IPS-15b (cell line): ENCODE measurements around the gene GNAQ.

ENCODE experiments used
- H3K27me3 ChIP-seq: one replicate; pipeline ENCODE4 v1.6.1; 2013; ENCODE audit warnings: low read length; ENCODE audit not compliant: control insufficient read depth, insufficient read depth
- H3K36me3 ChIP-seq: one replicate; pipeline ENCODE4 v1.6.1; 2013; ENCODE audit warnings: low read length; ENCODE audit not compliant: control insufficient read depth, insufficient read depth
- H3K4me1 ChIP-seq: one replicate; pipeline ENCODE4 v1.6.1; 2013; ENCODE audit warnings: mild to moderate bottlenecking, low read length; ENCODE audit not compliant: control insufficient read depth, insufficient read depth
- H3K4me3 ChIP-seq: one replicate; pipeline ENCODE4 v1.5.1; 2013; ENCODE audit warnings: low read depth, low read length
- H3K9ac ChIP-seq: one replicate; pipeline ENCODE4 v1.6.1; 2013; ENCODE audit warnings: low read depth, mild to moderate bottlenecking, low read length
- H3K9me3 ChIP-seq: one replicate; pipeline ENCODE4 v1.6.1; 2013; ENCODE audit warnings: mild to moderate bottlenecking, low read length; ENCODE audit not compliant: control insufficient read depth, insufficient read depth

GNAQ gene

DNA sequence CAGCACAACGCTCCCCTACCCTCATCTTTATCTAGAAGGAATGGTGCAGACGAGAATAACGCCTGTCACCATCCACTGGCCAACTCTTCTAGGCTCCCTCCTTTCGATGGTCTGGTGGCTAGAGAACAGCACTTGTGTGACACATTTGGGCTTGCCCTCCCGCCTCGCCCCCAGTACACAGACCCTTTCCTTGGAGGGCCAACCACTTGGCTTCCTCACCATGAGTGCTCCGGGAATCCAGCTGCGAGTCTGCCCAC, 1.4 kb downstream of the GNAQ start:
- Histone ChIP-seq H3K9me3 (no peaks in the 10 kb centered on the region), H3K4me3 (peak overlapping the region; percentile 89), H3K9ac (peak overlapping the region; percentile 26), H3K4me1 (peaks cover 16% of the 10 kb centered on the region), H3K27me3 (no peaks in the 10 kb centered on the region), H3K36me3 (no peaks in the 10 kb centered on the region)

DNA sequence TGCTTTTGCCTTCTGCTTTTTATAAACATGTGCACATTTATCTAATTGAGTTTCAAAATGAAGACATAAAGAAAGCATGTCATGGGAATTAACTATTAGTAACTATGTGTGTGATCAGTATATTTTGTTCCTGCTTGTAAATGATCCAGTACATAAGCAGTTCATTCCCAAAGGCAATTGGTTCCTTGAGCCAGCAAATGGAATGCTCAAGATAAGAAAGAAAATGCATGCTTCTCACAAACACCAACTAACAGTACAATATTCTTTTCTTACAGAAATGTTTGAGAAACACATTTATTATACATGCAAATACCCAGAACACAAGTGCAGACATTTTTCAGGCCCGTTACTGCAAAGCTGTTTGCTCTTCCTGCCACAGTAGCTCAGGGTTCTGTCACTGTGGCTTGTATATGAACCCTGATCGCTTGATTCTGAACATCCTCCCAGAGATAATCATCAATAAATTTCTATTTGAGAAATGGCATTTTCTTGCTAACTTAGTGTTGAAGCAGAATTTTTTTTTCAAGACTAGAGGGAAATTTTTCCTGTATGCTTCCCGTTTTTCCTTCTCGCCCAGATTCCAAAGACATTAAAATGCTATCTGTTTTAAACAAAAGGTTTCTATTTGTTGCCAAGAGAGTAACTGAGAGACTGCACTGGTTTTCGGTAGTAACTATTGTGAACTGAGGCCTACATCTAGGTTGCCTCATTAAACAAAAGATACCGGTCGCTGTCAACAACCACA, 1.9 kb downstream of the GNAQ start:
- Histone ChIP-seq H3K4me3 (peak overlapping the region; percentile 89), H3K4me1 (peaks cover 21% of the 10 kb centered on the region), H3K36me3 (no peaks in the 10 kb centered on the region), H3K9me3 (no peaks in the 10 kb centered on the region), H3K27me3 (no peaks in the 10 kb centered on the region), H3K9ac (peak overlapping the region; percentile 26)

DNA sequence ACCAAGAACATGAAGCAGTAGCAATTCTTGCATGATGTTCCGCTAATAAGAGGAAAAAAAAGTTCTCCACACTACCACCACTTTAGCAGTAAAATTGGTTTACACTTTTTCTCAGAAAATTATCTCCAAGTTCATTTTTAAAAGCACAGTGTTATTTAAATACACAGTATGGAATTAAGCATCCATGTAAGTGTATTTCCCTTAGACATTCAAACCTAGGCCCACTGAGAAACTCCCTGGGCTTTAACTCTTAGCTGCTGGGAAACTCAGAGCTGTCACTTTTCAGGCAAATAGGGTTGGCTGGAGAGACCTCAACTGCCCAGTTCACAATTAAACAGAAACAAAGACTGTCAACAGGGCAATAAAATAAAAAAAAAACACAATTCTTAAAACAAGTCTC, 2.7 kb downstream of the GNAQ start:
- no peaks in the 10 kb centered on the region for H3K27me3 ChIP-seq
- no peaks in the 10 kb centered on the region for H3K36me3 ChIP-seq
- no peaks in the 10 kb centered on the region for H3K9me3 ChIP-seq
- peak overlapping the region; percentile 89 for H3K4me3 ChIP-seq
- no peak overlapping the region for H3K9ac ChIP-seq
- H3K4me1 ChIP-seq = peaks cover 24% of the 10 kb centered on the region

DNA sequence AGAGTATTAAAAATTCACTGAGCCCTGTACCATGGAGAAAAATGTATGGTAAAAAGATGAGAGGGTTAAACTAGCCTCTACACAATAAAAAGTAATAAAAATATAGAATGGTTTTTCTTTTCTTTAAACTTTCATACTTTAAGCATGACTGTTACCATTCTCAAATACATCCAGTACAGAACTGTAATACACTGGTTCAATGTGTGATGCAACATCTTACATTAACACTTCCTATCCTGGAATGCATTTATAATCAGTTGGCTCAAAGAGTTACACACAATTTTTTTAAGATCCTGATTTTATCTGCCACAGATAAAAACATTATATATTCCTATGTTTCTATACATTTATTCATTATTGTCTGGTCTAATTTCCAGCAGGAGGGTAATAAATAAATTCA, 4.7 kb downstream of the GNAQ start:
- Histone ChIP-seq H3K9me3 (no peaks in the 10 kb centered on the region), H3K36me3 (no peaks in the 10 kb centered on the region), H3K27me3 (no peaks in the 10 kb centered on the region), H3K4me3 (no peak overlapping the region), H3K4me1 (peaks cover 33% of the 10 kb centered on the region), H3K9ac (no peak overlapping the region)

DNA sequence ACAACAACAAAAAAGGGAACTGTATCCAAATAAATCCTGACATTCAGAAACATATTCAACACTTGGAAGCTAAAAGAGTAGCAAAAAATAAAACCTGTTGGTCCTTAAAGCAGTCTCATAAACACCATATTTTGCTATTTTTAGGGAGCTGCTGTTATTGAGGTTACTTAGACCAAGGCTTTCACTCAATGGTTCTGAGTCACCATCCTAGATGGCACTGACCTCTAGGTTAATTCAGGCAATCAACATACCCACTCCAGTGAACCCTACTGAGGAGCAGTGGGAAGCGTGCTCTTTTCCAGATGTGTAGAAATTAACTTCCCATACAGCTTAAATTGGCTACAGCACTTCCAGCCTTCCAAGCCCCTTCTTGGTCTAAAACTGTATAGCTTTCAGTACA, 5.2 kb downstream of the GNAQ start:
- H3K36me3 ChIP-seq = no peaks in the 10 kb centered on the region
- H3K4me3 ChIP-seq = no peak overlapping the region
- no peaks in the 10 kb centered on the region for H3K9me3 ChIP-seq
- H3K9ac ChIP-seq = no peak overlapping the region
- H3K27me3 ChIP-seq = no peaks in the 10 kb centered on the region
- peaks cover 38% of the 10 kb centered on the region for H3K4me1 ChIP-seq

DNA sequence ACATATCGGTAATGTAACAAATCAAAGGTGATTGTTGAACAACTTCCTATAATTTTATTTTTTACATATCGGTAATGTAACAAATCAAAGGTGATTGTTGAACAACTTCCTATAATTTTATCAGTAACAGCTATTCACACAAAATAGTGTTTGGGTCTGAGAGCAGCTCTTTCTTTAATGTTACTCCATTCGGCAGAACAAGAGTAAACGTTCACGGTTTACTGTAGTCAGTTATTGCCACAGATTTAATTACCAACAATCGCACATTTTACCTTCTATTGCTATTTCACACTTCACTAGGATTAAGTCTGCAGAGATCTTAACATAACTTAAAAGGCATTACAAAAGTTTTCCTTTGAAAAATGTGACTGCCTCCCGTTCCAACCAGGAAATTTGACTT, 6.4 kb downstream of the GNAQ start:
- Histone ChIP-seq H3K4me1 (peaks cover 43% of the 10 kb centered on the region), H3K27me3 (no peaks in the 10 kb centered on the region), H3K9ac (no peak overlapping the region), H3K9me3 (no peaks in the 10 kb centered on the region), H3K36me3 (no peaks in the 10 kb centered on the region), H3K4me3 (no peak overlapping the region)

DNA sequence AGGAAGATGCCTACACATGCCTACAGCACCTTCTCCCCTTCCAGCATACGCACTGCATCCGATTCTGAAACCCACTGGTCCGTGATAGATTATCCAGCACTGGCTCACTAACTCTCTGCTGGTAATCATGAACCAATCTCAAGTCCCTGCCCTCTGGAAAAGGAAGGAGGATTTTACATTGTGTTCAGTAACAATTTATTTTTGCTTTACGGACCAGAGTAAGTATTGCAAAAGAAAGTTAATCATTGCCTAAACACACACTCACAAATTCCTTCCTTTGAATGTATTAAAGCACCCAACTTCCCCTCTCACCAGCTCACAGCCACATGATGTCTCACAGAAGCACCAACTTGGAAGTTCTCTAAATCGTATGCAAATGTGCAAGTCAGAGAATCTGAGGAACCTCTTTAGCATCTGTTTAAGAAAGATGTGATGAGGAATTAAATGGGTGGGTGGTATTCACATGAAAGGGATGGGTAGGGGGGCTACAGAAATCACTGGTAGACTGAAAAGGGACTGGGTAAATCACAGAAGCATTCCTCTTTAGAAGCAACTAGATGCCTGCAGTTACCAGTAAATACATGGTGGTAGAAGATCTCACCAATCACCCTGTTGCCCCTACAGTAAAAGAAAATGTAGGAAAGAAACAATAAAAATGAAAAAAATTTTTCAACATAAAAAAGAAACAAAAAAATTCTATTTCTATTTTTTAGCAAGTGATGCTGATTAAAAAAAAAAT, 8.4 kb downstream of the GNAQ start:
- Histone ChIP-seq H3K36me3 (no peaks in the 10 kb centered on the region), H3K4me3 (no peak overlapping the region), H3K27me3 (no peaks in the 10 kb centered on the region), H3K9ac (no peak overlapping the region), H3K9me3 (no peaks in the 10 kb centered on the region), H3K4me1 (peaks cover 36% of the 10 kb centered on the region)

DNA sequence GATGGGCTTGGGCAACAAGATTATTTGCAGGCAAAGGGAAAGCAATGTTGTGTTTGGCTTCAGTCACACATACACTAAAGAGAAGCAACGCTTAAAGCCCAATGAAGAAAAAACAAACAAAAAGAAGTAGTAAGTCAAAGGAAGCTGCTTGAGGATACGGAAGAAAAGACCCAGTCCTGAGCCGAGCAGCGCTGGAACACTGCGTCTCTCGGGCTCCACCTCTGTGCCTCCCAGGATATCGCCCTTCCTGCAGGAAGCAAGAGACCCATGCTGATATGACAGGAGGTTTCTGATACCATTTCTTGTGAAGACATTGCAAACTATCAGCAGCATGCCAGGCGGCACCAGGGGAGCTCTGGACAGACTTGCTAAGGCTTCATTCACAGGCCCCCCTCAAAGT, 9.9 kb downstream of the GNAQ start:
- H3K9me3 ChIP-seq = no peaks in the 10 kb centered on the region
- H3K4me3 ChIP-seq = no peak overlapping the region
- no peak overlapping the region for H3K9ac ChIP-seq
- H3K4me1 ChIP-seq = peaks cover 36% of the 10 kb centered on the region
- no peaks in the 10 kb centered on the region for H3K27me3 ChIP-seq
- H3K36me3 ChIP-seq = no peaks in the 10 kb centered on the region

DNA sequence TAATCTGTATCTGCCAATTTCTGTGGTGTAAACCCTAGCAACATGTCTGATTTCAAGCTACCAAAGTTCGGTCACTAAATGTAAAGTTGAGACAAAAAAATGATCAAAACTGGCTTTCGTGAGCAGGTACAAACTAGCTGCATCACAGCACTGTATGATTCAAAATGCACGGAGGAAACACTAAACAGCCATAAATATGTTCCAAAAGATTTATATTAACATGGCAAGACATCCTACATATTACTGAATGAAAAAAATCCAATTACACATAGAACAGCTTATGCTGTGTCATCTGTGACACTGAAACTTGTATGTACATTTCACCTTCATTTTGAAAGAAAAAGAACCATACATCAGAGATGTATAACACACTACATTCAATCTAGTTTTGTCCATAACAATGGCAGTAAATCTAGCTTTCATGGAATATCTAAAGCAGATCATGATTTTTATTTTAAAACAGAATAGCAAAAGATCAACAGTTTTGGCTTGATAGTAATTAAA, 14.4 kb downstream of the GNAQ start:
- H3K4me1 ChIP-seq = peaks cover 13% of the 10 kb centered on the region
- no peak overlapping the region for H3K9ac ChIP-seq
- no peaks in the 10 kb centered on the region for H3K27me3 ChIP-seq
- H3K4me3 ChIP-seq = no peak overlapping the region
- H3K9me3 ChIP-seq = no peaks in the 10 kb centered on the region
- no peaks in the 10 kb centered on the region for H3K36me3 ChIP-seq

DNA sequence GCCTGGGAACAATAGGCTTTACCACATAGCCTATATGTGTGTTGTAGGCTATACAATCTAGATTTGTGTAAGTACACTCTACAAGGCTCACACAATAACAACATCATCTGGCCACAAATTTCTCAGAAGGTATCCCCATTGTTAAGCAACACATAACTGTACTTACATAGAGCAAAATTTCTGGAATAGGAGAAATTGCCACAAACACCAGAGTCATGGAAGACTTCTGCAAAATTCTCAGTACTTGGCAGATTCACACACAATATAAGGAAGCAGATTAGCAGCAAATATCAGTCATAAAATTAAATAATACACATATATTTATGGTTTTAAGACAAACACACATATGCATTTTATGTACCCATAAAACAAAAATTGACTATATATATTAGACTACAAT, 16.4 kb downstream of the GNAQ start:
- H3K9me3 ChIP-seq = no peaks in the 10 kb centered on the region
- no peak overlapping the region for H3K9ac ChIP-seq
- no peaks in the 10 kb centered on the region for H3K36me3 ChIP-seq
- peaks cover 9% of the 10 kb centered on the region for H3K4me1 ChIP-seq
- no peaks in the 10 kb centered on the region for H3K27me3 ChIP-seq
- H3K4me3 ChIP-seq = no peak overlapping the region

DNA sequence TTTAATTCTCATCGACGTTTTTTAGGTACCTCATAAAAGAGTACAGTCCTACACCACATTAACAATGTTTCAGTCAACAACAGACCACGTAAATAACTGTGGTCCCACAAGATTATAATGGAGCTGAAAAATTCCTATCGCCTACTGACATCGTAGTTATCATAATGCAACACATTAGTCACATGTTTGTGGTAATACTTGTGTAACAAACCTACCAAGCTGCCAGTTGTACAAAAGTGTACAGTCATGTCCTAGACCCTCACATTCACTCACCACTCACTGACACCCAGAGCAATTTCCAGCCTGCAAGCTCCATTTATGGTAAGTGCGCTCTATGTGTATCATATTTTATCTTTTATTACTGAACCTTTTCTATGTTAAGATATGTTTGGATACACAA, 16.8 kb downstream of the GNAQ start:
- no peaks in the 10 kb centered on the region for H3K36me3 ChIP-seq
- peaks cover 9% of the 10 kb centered on the region for H3K4me1 ChIP-seq
- H3K9ac ChIP-seq = no peak overlapping the region
- no peak overlapping the region for H3K4me3 ChIP-seq
- no peaks in the 10 kb centered on the region for H3K9me3 ChIP-seq
- H3K27me3 ChIP-seq = no peaks in the 10 kb centered on the region

DNA sequence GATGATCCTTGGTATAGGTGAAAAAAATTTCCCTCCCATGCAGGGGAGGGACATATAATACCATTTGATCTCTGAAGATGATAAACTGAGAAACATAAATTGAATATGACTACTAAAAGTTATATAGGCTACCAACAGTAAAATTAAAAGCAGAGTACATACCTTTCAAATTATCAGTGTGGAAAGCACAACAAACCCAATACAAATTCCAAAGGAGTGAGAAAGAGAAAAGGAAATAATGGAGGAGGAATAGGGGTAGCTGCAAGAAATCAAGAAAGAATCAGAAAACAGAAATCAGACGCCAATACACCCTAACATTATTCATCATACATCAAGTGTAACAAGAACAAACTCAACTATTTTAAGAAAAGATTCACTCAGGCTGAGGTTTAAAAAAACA, 17.7 kb downstream of the GNAQ start:
- peaks cover 9% of the 10 kb centered on the region for H3K4me1 ChIP-seq

More for the DNA sequence above, 17.7 kb downstream of the GNAQ start:
- Histone ChIP-seq H3K4me3 (no peak overlapping the region), H3K9me3 (no peaks in the 10 kb centered on the region), H3K9ac (no peak overlapping the region), H3K27me3 (no peaks in the 10 kb centered on the region), H3K36me3 (no peaks in the 10 kb centered on the region)
